Measurements from ENCODE around the gene ACKR2.

ACKR2 gene

GRCh38 chr3:42795621-42796181 is 13.5 kb upstream of the ACKR2 start:
- Histone ChIP-seq H3K4me3 (ENCODE audit: low read depth, low read length) (no peak overlapping the region), H3K9me3 (ENCODE audit: severe bottlenecking) (no peaks in the 10 kb centered on the region), H3K27ac (no peak overlapping the region), H3K27me3 (ENCODE audit: insufficient read depth, low read depth, severe bottlenecking) (no peaks in the 10 kb centered on the region), H3K36me3 (peaks cover 13% of the 10 kb centered on the region)
- TF ChIP-seq CTCF (IDR thresholded peaks at IDR 0.05; ENCODE audit: low read depth, low read length) = no peak
- DNase-seq = no peak

DNA sequence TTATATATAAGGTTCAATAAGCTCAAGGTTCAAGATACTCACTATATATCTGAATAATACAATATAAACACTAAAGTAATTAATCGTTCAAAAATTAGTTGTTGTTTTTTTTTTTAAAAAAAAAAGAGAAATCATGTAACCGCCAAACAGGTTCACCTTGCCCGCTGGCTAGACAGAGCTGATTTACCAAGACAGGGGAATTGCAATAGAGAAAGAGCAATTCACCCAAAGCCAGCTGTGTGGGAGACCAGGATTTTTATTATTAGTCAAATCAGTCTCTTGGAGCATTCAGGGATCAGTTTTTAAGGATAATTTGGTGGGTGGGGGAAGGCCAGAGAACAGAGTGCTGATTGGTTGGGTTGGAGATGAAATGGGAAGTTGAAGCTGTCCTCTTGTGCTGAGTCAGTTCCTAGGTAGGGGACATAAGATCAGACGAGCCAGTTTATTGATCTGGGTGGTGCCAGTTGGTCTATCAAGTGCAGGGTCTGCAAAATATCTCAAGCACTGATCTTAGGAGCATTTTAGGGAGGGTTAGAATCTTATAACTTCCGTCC is 12.8 kb upstream of the ACKR2 start:
- Histone ChIP-seq H3K27ac (no peak overlapping the region), H3K27me3 (ENCODE audit: insufficient read depth, low read depth, severe bottlenecking) (no peaks in the 10 kb centered on the region), H3K4me3 (ENCODE audit: low read depth, low read length) (no peak overlapping the region), H3K36me3 (peaks cover 17% of the 10 kb centered on the region), H3K9me3 (ENCODE audit: severe bottlenecking) (no peaks in the 10 kb centered on the region)
- DNase-seq = no peak
- no peak for TF ChIP-seq CTCF (IDR thresholded peaks at IDR 0.05; ENCODE audit: low read depth, low read length)

DNA sequence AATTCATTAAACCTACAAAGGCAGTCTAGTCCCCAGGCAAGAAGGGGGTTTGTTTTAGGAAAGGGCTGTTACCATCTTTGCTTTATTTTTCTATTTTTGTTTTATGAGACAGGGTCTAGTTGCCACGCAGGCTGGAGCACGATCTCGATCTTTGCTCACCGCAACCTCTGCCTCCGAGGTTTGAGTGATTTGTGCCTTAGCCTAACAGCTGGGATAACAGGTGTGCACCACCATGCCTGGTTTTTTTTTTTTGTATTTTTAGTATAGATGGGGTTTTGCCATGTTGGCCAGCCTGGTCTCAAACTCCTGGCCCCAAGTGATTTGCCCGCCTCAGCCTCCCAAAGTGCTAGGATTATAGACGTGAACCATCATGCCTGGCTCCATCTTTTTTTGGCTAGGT is 9.9 kb upstream of the ACKR2 start:
- Histone ChIP-seq H3K4me3 (ENCODE audit: low read depth, low read length) (no peak overlapping the region), H3K36me3 (peaks cover 14% of the 10 kb centered on the region), H3K9me3 (ENCODE audit: severe bottlenecking) (no peaks in the 10 kb centered on the region), H3K27me3 (ENCODE audit: insufficient read depth, low read depth, severe bottlenecking) (no peaks in the 10 kb centered on the region), H3K27ac (no peak overlapping the region)
- DNase-seq = no peak
- TF ChIP-seq CTCF (IDR thresholded peaks at IDR 0.05; ENCODE audit: low read depth, low read length) = no peak

- no peak for TF ChIP-seq CTCF (IDR thresholded peaks at IDR 0.05; ENCODE audit: low read depth, low read length)
- H3K27me3 ChIP-seq (ENCODE audit: insufficient read depth, low read depth, severe bottlenecking) = no peaks in the 10 kb centered on the region
- H3K36me3 ChIP-seq = peaks cover 14% of the 10 kb centered on the region
- no peak overlapping the region for H3K4me3 ChIP-seq (ENCODE audit: low read depth, low read length)
- DNase-seq = no peak
- H3K9me3 ChIP-seq (ENCODE audit: severe bottlenecking) = no peaks in the 10 kb centered on the region
- H3K27ac ChIP-seq = no peak overlapping the region
These were observed 9.0 kb upstream of the ACKR2 start for GRCh38 chr3:42800251-42800650.

DNA sequence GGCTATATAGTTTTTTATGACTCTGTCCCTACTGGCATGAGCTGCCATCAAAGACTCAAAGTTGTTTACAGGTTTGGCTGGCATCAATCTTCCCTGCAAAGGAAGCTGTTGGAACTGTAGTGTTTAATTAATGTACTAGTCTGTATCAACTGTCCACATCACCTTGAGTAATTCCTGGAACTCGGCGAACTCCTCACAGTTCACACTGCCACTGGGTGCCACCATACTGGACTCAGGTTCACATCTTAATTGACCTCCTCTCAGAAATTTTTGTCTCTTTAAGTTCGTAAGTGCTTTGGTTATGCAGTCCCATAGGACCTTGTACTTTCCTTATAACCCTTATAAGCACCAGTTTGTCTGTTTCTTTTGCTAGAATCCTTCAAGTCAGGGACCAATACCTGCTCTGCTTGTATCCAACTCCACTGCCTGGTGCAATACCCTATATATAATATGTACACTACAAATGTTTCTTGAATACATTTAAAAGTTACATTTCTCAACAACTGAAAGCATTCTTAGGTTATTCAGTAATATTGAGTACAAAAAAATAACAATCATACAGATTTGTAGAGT is 8.1 kb upstream of the ACKR2 start:
- peaks cover 14% of the 10 kb centered on the region for H3K36me3 ChIP-seq
- no peak overlapping the region for H3K4me3 ChIP-seq (ENCODE audit: low read depth, low read length)
- H3K9me3 ChIP-seq (ENCODE audit: severe bottlenecking) = no peaks in the 10 kb centered on the region
- DNase-seq = no peak
- no peaks in the 10 kb centered on the region for H3K27me3 ChIP-seq (ENCODE audit: insufficient read depth, low read depth, severe bottlenecking)
- no peak for TF ChIP-seq CTCF (IDR thresholded peaks at IDR 0.05; ENCODE audit: low read depth, low read length)
- no peak overlapping the region for H3K27ac ChIP-seq

- Histone ChIP-seq H3K9me3 (ENCODE audit: severe bottlenecking) (no peaks in the 10 kb centered on the region), H3K27ac (no peak overlapping the region), H3K4me3 (ENCODE audit: low read depth, low read length) (no peak overlapping the region), H3K27me3 (ENCODE audit: insufficient read depth, low read depth, severe bottlenecking) (no peaks in the 10 kb centered on the region), H3K36me3 (peaks cover 14% of the 10 kb centered on the region)
- no peak for DNase-seq
- TF ChIP-seq CTCF (IDR thresholded peaks at IDR 0.05; ENCODE audit: low read depth, low read length) = no peak
These were observed 7.5 kb upstream of the ACKR2 start for GRCh38 chr3:42801784-42802183.
